ENCODE results near the gene PHLDB1. TPM values are rescaled to one million over a fixed set of nuclear protein-coding genes. Genes with fewer than 3 reads are reported as not detected.
"Not testable (repeated sequence)": the region's sequence is repeated elsewhere in the genome, so short reads cannot be mapped to it uniquely, and the experiment has no call there.

Gene PHLDB1
- total RNA-seq, 2 donors from 2014 or later, result 206 to 377 TPM

- Histone ChIP-seq H3K27me3 (replicated peaks; ENCODE audit: insufficient read depth) (no peaks in the 10 kb centered on the region), H3K36me3 (peaks cover 67% of the 10 kb centered on the region), H3K9me3 (no peaks in the 10 kb centered on the region), H3K4me3 (no peak overlapping the region), H3K27ac (no peak overlapping the region), H3K4me1 (ENCODE audit: control insufficient read depth in 1 of 2, low read depth in 2 of 2) (peaks cover 6 to 15% of the 10 kb centered on the region in 2 donors)
- TF ChIP-seq CTCF (IDR thresholded peaks at IDR 0.05), result no peak
- no peak for DNase-seq (ENCODE audit: low spot score)
- no peak for ATAC-seq (ENCODE audit: insufficient number of reproducible peaks, low FRiP score, low read depth)
Measured at GRCh38 chr11:118587952-118588351, 19.5 kb upstream of the PHLDB1 start.

- H3K9me3 ChIP-seq, result no peaks in the 10 kb centered on the region
- no peaks in the 10 kb centered on the region for H3K27me3 ChIP-seq (replicated peaks; ENCODE audit: insufficient read depth)
- peaks cover 43% of the 10 kb centered on the region for H3K36me3 ChIP-seq
- peak; percentile 89 for ATAC-seq (ENCODE audit: insufficient number of reproducible peaks, low FRiP score, low read depth)
- peak overlapping the region; percentile 81 to 90 for H3K27ac ChIP-seq
- no peak overlapping the region for H3K4me3 ChIP-seq
- H3K4me1 ChIP-seq (ENCODE audit: control insufficient read depth in 1 of 2, low read depth in 2 of 2), result peaks cover 30 to 42% of the 10 kb centered on the region in 2 donors
- DNase-seq (ENCODE audit: low spot score), result no peak
- TF ChIP-seq CTCF (IDR thresholded peaks at IDR 0.05), result no peak
Measured at GRCh38 chr11:118592616-118593367, 14.6 kb upstream of the PHLDB1 start.

DNA sequence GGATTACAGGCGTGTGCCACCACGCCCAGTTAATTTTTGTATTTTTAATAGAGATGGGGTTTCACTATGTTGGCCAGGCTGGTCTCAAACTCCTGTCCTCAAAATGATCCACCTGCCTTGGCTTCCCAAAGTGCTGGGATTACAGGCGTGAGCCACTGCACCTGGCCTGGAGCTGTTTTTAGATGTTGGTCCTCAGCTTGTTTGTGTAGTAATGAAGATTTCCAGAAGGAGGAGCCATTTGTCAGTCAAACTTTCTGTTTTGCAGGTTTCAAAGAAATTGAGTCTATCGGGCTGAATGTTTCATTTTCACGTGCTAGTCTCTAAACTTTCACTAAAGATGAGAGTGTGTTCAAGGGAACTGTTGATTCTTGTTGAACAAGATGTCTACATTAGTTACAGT is 12.4 kb upstream of the PHLDB1 start:
- H3K4me3 ChIP-seq; DNase-seq (ENCODE audit: low spot score); H3K9me3 ChIP-seq; H3K27me3 ChIP-seq (replicated peaks; ENCODE audit: insufficient read depth); ATAC-seq (ENCODE audit: insufficient number of reproducible peaks, low FRiP score, low read depth): not testable (repeated sequence)
- TF ChIP-seq CTCF (IDR thresholded peaks at IDR 0.05), result peak; percentile 36
- Histone ChIP-seq H3K36me3 (peaks cover 47% of the 10 kb centered on the region), H3K4me1 (ENCODE audit: control insufficient read depth in 1 of 2, low read depth in 2 of 2) (peaks cover 30 to 42% of the 10 kb centered on the region in 2 donors), H3K27ac (peak overlapping the region; percentile 81 to 90)

DNA sequence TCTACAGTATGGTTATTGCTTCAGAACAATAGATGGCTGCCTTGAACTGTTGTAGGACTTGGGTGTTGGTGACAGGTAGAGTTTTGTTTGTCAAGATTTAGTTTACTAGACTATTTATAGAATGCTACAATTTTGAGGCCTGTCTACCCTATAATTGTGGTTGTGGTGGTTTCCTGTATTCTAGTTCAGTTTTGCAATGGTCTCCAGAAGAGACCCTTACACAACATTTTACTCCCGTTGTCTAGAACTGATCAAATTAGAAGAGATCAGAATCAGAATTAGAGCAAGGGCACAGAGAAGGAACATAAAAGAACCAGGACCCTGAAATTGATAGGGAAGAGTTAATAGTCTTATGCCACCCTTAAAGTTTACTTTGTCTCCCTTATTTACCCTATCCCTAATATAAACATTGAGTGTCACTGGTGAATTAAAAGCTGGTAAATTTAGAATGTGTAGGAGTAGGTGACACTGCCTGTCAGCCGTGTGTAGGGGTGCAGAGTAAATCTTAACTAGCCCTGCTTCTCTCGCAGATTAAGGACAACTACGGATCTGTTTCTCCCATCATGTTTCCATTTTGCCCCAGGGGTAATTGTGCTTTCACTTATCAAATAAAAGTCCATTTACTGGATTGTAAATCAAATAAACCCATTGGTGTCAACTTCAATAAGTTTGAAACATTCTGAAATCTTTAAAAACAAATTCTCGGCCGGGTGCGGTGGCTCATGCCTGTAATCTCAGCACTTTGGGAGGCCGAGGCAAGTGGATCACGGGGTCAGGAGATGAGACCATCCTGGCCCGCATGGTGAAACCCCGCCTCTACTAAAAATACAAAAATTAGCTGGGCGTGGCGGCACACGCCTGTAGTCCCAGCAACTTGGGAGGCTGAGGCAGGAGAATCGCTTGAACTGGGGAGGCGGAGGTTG is 10.9 kb upstream of the PHLDB1 start:
- no peak for ATAC-seq (ENCODE audit: insufficient number of reproducible peaks, low FRiP score, low read depth)
- peak overlapping the region; percentile 63 to 90 for H3K27ac ChIP-seq

More for the DNA sequence above, 10.9 kb upstream of the PHLDB1 start:
- H3K27me3 ChIP-seq (replicated peaks; ENCODE audit: insufficient read depth), result no peaks in the 10 kb centered on the region
- TF ChIP-seq CTCF (IDR thresholded peaks at IDR 0.05), result no peak
- DNase-seq (ENCODE audit: low spot score), result no peak
- no peak overlapping the region for H3K4me3 ChIP-seq
- no peaks in the 10 kb centered on the region for H3K9me3 ChIP-seq
- H3K36me3 ChIP-seq, result peaks cover 42% of the 10 kb centered on the region
- H3K4me1 ChIP-seq (ENCODE audit: control insufficient read depth in 1 of 2, low read depth in 2 of 2), result peaks cover 30 to 40% of the 10 kb centered on the region in 2 donors
